GM12878 (cell line): ENCODE data around the gene POLE4.

ENCODE experiments used
- BRCA1 ChIP-seq: IDR thresholded peaks from 2 replicates; pipeline ENCODE4 v1.6.1; 2011; ENCODE audit warnings: low read depth, low read length, improper control_type of control experiment
- POLR2A ChIP-seq: IDR thresholded peaks from 2 replicates; pipeline ENCODE4 v1.6.1; 2011; ENCODE audit warnings: low read depth, mild to moderate bottlenecking, low read length
- TARDBP ChIP-seq: IDR thresholded peaks from 2 replicates; pipeline ENCODE4 v1.6.1; 2016; ENCODE audit warnings: borderline replicate concordance
- TF ChIP-seq, protein P1 (sequence below), 3 experiments: IDR thresholded peaks in 2 of 3; conservative IDR thresholded peaks in 1 of 3; 2 replicates each; pipeline ENCODE4 v1.5.1; 2011; ENCODE audit warnings: low read depth in 3 of 3, low read length in 3 of 3, mild to moderate bottlenecking in 3 of 3, control low read depth in 2 of 3, moderate library complexity in 2 of 3, inconsistent platforms in 1 of 3, mixed read lengths in 1 of 3; ENCODE audit not compliant: control insufficient read depth in 2 of 3, insufficient read depth in 1 of 3; ENCODE audit errors: extremely low read depth in 1 of 3

DNA sequence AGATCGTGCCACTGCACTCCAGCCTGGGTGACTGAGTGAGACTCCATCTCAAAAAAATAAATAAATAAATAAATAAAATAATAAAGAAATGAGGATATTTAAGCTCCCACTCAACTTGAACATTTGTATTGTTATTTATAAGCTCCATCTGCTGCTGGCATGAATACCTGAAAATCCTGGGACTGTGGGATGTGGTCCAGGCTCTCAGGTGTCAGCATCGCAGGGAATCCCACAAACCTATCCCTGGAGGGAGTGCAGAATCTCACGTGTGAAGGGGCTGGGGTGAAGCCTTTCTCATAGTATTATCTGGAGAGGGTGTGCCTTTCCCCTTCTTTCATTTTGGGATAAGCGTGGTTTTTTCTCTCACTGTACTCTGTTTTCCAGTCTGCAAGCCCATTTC, 47.4 kb upstream of the POLE4 start:
- TF ChIP-seq POLR2A (no peak), TARDBP (no peak), BRCA1 (no peak)
- TF ChIP-seq, protein P1, sequence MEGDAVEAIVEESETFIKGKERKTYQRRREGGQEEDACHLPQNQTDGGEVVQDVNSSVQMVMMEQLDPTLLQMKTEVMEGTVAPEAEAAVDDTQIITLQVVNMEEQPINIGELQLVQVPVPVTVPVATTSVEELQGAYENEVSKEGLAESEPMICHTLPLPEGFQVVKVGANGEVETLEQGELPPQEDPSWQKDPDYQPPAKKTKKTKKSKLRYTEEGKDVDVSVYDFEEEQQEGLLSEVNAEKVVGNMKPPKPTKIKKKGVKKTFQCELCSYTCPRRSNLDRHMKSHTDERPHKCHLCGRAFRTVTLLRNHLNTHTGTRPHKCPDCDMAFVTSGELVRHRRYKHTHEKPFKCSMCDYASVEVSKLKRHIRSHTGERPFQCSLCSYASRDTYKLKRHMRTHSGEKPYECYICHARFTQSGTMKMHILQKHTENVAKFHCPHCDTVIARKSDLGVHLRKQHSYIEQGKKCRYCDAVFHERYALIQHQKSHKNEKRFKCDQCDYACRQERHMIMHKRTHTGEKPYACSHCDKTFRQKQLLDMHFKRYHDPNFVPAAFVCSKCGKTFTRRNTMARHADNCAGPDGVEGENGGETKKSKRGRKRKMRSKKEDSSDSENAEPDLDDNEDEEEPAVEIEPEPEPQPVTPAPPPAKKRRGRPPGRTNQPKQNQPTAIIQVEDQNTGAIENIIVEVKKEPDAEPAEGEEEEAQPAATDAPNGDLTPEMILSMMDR (IDR thresholded peaks at IDR 0.05 in 2 of 3, conservative IDR thresholded peaks at IDR 0.05 in 1 of 3; ENCODE audit: control insufficient read depth in 2 of 3, extremely low read depth in 1 of 3, insufficient read depth in 1 of 3, low read depth in 3 of 3, low read length in 3 of 3): no peak
